BJ (cell line): ENCODE results near the gene POLR2F. TPM values are rescaled to one million over a fixed set of nuclear protein-coding genes. Genes with fewer than 3 reads are reported as not detected.

ENCODE experiments used
- CTCF ChIA-PET: fragments of 350-600 bp; formaldehyde crosslinking; extraction: SDS; loops from one replicate; lab custom pipeline; 2021; ENCODE audit warnings: antibody characterized with exemption, inconsistent platforms; lab: Yijun Ruan, JAX
- POLR2A ChIA-PET: fragments of 300-600 bp; sonication (Branson Sonifier 250); formaldehyde crosslinking; extraction: SDS; loops from one replicate; lab custom pipeline; 2021; ENCODE audit warnings: antibody characterized with exemption; lab: Charles Lee
- DNase-seq: peaks from one replicate; pipeline ENCODE4 v3.0.0-alpha.2; 2011; ENCODE audit warnings: low read depth
- H3K27me3 ChIP-seq: 2 replicates; pipeline ENCODE4 v1.6.0; 2011; ENCODE audit warnings: low read length; ENCODE audit not compliant: control insufficient read depth, insufficient read depth
- H3K36me3 ChIP-seq: 2 replicates; pipeline ENCODE4 v1.5.1; 2011; ENCODE audit warnings: low read length; ENCODE audit not compliant: control insufficient read depth, insufficient read depth
- H3K4me3 ChIP-seq: 2 replicates; pipeline ENCODE4 v1.5.1; 2011; ENCODE audit warnings: low read depth, mild to moderate bottlenecking, control low read depth, low read length
- polyA plus RNA-seq: library from polyadenylated mRNA; depleted of rRNA; stranded (reverse); fragments of >200 nt; gene quantifications from 2 replicates; pipeline ENCODE4 v1.2.3, GENCODE V29; 2011
- TF ChIP-seq, protein P1 (sequence below): IDR thresholded peaks from 2 replicates; pipeline ENCODE4 v1.5.1; 2011; ENCODE audit warnings: low read depth, mild to moderate bottlenecking, control low read depth, inconsistent platforms, low read length, moderate library complexity; ENCODE audit not compliant: insufficient read depth

POLR2F gene
- polyA plus RNA-seq, 1 experiment: 92.1 TPM

DNA sequence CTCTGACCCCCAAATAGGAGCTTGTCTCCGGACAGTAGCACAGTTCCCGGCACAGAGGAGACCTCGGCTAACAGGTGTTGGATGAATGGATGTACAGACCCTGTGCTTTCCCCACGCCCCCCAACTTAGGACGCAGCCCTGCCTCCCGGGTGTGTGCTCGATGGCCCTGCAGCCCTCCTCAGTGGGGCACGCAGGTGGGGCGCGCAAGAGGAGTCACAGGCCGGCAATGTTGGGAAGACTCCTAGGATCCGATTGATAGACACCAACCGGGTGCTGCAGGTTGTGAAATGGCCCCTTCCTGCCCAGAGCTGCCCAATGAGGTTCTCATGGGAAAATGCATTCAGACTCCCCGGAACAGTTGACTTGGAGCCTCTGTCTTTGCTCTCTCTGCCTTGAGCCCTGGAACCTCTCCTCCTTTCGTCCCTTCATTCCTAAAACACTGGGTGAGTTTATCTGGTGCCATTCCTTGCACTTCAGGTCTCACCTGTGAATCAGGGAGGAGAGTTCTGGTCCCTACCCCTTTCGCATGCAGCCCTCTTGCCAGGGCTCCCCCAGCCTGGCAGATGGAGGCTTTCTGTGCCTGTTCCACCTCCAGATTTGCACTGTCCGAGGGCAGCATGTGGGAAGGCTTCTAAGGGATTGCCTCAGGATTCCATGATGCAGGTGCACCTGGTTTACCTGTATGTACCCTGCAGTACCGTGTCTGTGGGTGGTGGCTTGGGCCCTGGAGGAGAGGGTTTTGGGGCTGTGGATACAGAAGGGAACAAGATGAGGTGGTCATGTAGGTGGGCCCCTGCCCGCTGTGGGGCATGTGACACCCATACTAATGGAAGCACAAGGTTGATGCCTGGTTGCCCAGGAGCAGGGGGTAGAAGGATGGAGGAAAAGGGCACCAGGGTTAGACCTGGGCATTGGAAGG lies 46.2 kb upstream of the POLR2F start:
- H3K4me3 ChIP-seq: peak overlapping the region; percentile 77
- peaks cover 5% of the 10 kb centered on the region for H3K36me3 ChIP-seq
- ChIA-PET CTCF (interaction anchor here (1.4 to 3.5 kb wide), 2 partner anchors 18 to 26 kb away, joined by 4 to 30 read pairs; no protein-coding TSS in a partner anchor), POLR2A (interaction anchor here (0.7 kb wide), 1 partner anchor 46 kb away, joined by 4 read pairs; the partner anchor contains the start of gene C22orf23)
- H3K27me3 ChIP-seq: no peaks in the 10 kb centered on the region
- DNase-seq: no peak
- TF ChIP-seq, protein P1, sequence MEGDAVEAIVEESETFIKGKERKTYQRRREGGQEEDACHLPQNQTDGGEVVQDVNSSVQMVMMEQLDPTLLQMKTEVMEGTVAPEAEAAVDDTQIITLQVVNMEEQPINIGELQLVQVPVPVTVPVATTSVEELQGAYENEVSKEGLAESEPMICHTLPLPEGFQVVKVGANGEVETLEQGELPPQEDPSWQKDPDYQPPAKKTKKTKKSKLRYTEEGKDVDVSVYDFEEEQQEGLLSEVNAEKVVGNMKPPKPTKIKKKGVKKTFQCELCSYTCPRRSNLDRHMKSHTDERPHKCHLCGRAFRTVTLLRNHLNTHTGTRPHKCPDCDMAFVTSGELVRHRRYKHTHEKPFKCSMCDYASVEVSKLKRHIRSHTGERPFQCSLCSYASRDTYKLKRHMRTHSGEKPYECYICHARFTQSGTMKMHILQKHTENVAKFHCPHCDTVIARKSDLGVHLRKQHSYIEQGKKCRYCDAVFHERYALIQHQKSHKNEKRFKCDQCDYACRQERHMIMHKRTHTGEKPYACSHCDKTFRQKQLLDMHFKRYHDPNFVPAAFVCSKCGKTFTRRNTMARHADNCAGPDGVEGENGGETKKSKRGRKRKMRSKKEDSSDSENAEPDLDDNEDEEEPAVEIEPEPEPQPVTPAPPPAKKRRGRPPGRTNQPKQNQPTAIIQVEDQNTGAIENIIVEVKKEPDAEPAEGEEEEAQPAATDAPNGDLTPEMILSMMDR: no peak

GRCh38 chr22:37909766-37910165 lies 43.7 kb upstream of the POLR2F start:
- Histone ChIP-seq H3K27me3 (no peaks in the 10 kb centered on the region), H3K36me3 (peaks cover 12% of the 10 kb centered on the region), H3K4me3 (no peak overlapping the region)
- TF ChIP-seq, protein P1: no peak
- ChIA-PET POLR2A (interaction anchor here (0.7 kb wide), 1 partner anchor 78 kb away, joined by 4 read pairs; no protein-coding TSS in a partner anchor), CTCF (interaction anchor here (0.8 to 2.8 kb wide), 7 partner anchors 8 to 92 kb away, joined by 3 to 9 read pairs (median 3); no protein-coding TSS in a partner anchor)
- DNase-seq: peak; percentile 9

- no peak for DNase-seq
- TF ChIP-seq, protein P1: no peak
- H3K36me3 ChIP-seq: peaks cover 14% of the 10 kb centered on the region
- CTCF ChIA-PET: interaction anchor here (1.2 to 2.8 kb wide), 4 partner anchors 23 to 93 kb away, joined by 3 to 9 read pairs (median 7); no protein-coding TSS in a partner anchor
- H3K27me3 ChIP-seq: no peaks in the 10 kb centered on the region
- no peak overlapping the region for H3K4me3 ChIP-seq
- POLR2A ChIA-PET: no interaction called here
Measured at GRCh38 chr22:37910890-37911672, 42.4 kb upstream of the POLR2F start.

DNA sequence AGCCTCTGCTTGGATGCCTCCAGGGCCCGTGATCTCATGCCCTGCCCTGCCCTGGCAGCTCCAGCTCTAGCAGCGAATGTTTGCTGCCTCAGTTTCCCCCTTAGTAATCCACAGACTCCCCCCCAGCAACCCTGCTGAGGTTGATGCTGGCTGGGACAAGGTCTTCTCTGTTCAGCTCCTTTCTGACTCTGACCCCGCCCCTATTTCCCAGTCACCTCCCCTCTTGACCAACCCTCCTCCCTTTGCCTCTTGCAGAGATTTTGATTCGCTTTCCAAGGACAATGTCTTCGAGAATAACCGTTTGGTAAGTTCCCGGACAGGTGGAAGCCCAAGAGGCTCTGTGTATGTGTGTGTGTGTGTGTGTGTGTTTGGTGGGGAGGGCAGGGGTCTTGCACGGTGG lies 41.8 kb upstream of the POLR2F start:
- peaks cover 18% of the 10 kb centered on the region for H3K36me3 ChIP-seq
- no peaks in the 10 kb centered on the region for H3K27me3 ChIP-seq
- CTCF ChIA-PET: interaction anchor here (2.8 kb wide), 1 partner anchor 94 kb away, joined by 9 read pairs; no protein-coding TSS in a partner anchor
- no peak for DNase-seq
- POLR2A ChIA-PET: no interaction called here
- no peak overlapping the region for H3K4me3 ChIP-seq
- TF ChIP-seq, protein P1: no peak
